ENCODE measurements around the gene DSC3. TPM values are rescaled to one million over a fixed set of nuclear protein-coding genes. Genes with fewer than 3 reads are reported as not detected.

DSC3 gene
- total RNA-seq, 1 donor from 2014 or later, result 0.87 TPM

DNA sequence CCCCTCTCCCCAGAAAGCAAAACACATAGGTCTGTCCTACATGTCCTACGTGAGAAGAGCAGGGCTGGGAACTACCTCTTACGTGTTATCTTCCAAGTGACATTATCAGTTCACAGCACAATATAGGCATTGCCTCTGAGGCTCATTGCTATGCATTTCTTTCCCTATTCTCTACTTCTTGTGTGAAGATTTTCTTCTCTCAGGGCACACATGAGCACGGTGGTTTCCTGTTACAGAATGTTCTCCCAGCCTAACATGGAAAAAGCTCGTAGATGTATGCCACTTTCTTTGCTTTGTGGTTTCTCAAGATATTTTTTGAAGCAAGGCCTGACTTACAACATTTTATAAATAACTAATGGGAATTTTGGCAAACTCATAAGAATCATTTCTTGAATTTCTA, 19.4 kb upstream of the DSC3 start:
- Mint-ChIP-seq H3K4me3 (ENCODE audit: unreplicated experiment) (no peak overlapping the region), H3K9me3 (ENCODE audit: unreplicated experiment) (no peaks in the 10 kb centered on the region), H3K27ac (ENCODE audit: unreplicated experiment) (no peak overlapping the region), H3K36me3 (ENCODE audit: low read depth, unreplicated experiment) (peaks cover 4% of the 10 kb centered on the region), H3K4me1 (ENCODE audit: unreplicated experiment) (peaks cover 9% of the 10 kb centered on the region), H3K27me3 (ENCODE audit: unreplicated experiment) (no peaks in the 10 kb centered on the region)
- TF ChIP-seq CTCF (IDR thresholded peaks at IDR 0.05; ENCODE audit: unreplicated experiment), result no peak
- no peak for DNase-seq (ENCODE audit: low spot score)

- no peak for TF ChIP-seq CTCF (IDR thresholded peaks at IDR 0.05; ENCODE audit: unreplicated experiment)
- H3K9me3 Mint-ChIP-seq (ENCODE audit: unreplicated experiment), result no peaks in the 10 kb centered on the region
- H3K27me3 Mint-ChIP-seq (ENCODE audit: unreplicated experiment), result no peaks in the 10 kb centered on the region
- peaks cover 9% of the 10 kb centered on the region for H3K4me1 Mint-ChIP-seq (ENCODE audit: unreplicated experiment)
- H3K27ac Mint-ChIP-seq (ENCODE audit: unreplicated experiment), result no peak overlapping the region
- no peak for DNase-seq (ENCODE audit: low spot score)
- no peaks in the 10 kb centered on the region for H3K36me3 Mint-ChIP-seq (ENCODE audit: low read depth, unreplicated experiment)
- H3K4me3 Mint-ChIP-seq (ENCODE audit: unreplicated experiment), result no peak overlapping the region
Observed at GRCh38 chr18:31058897-31059296, 16.4 kb upstream of the DSC3 start.

GRCh38 chr18:31057917-31058316, 15.4 kb upstream of the DSC3 start:
- Mint-ChIP-seq H3K27me3 (ENCODE audit: unreplicated experiment) (no peaks in the 10 kb centered on the region), H3K9me3 (ENCODE audit: unreplicated experiment) (no peaks in the 10 kb centered on the region), H3K4me1 (ENCODE audit: unreplicated experiment) (peaks cover 9% of the 10 kb centered on the region), H3K27ac (ENCODE audit: unreplicated experiment) (no peak overlapping the region), H3K4me3 (ENCODE audit: unreplicated experiment) (no peak overlapping the region), H3K36me3 (ENCODE audit: low read depth, unreplicated experiment) (peaks cover 2% of the 10 kb centered on the region)
- DNase-seq (ENCODE audit: low spot score), result no peak
- TF ChIP-seq CTCF (IDR thresholded peaks at IDR 0.05; ENCODE audit: unreplicated experiment), result no peak

- TF ChIP-seq CTCF (IDR thresholded peaks at IDR 0.05; ENCODE audit: unreplicated experiment), result no peak
- Mint-ChIP-seq H3K4me3 (ENCODE audit: unreplicated experiment) (no peak overlapping the region), H3K27me3 (ENCODE audit: unreplicated experiment) (no peaks in the 10 kb centered on the region), H3K4me1 (ENCODE audit: unreplicated experiment) (peaks cover 9% of the 10 kb centered on the region), H3K36me3 (ENCODE audit: low read depth, unreplicated experiment) (peaks cover 4% of the 10 kb centered on the region), H3K27ac (ENCODE audit: unreplicated experiment) (no peak overlapping the region), H3K9me3 (ENCODE audit: unreplicated experiment) (no peaks in the 10 kb centered on the region)
- no peak for DNase-seq (ENCODE audit: low spot score)
Observed at GRCh38 chr18:31057051-31057450, 14.5 kb upstream of the DSC3 start.

DNA sequence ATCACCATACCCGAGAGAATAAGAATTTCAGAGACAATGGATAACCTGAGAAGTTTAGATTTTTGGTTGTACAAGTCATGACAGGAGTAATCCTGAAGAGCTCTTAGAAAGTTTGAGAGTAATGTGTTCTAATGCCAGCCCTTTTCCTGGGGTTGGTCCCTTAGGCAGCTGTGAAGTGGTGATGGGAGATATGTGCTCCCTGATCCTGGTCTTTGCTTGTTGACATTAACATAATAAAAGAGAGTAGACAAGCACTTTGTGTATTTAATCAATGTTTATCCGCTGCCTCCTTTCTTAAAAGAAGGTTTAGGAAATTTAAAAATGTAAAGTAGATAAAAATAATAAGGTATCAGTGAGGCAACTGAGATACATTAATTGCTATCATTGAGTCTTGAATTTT, 13.8 kb upstream of the DSC3 start:
- no peak for TF ChIP-seq CTCF (IDR thresholded peaks at IDR 0.05; ENCODE audit: unreplicated experiment)
- no peak overlapping the region for H3K27ac Mint-ChIP-seq (ENCODE audit: unreplicated experiment)
- no peaks in the 10 kb centered on the region for H3K9me3 Mint-ChIP-seq (ENCODE audit: unreplicated experiment)
- H3K4me3 Mint-ChIP-seq (ENCODE audit: unreplicated experiment), result no peak overlapping the region
- H3K4me1 Mint-ChIP-seq (ENCODE audit: unreplicated experiment), result peaks cover 9% of the 10 kb centered on the region
- no peak for DNase-seq (ENCODE audit: low spot score)
- no peaks in the 10 kb centered on the region for H3K27me3 Mint-ChIP-seq (ENCODE audit: unreplicated experiment)
- H3K36me3 Mint-ChIP-seq (ENCODE audit: low read depth, unreplicated experiment), result peaks cover 4% of the 10 kb centered on the region
